ENCODE results near the gene BASP1. TPM values are rescaled to one million over a fixed set of nuclear protein-coding genes. Genes with fewer than 3 reads are reported as not detected.

The BASP1 gene
- total RNA-seq, 4 donors from 2014 or later = 21.5 to 64.8 (median 26.7) TPM

DNA sequence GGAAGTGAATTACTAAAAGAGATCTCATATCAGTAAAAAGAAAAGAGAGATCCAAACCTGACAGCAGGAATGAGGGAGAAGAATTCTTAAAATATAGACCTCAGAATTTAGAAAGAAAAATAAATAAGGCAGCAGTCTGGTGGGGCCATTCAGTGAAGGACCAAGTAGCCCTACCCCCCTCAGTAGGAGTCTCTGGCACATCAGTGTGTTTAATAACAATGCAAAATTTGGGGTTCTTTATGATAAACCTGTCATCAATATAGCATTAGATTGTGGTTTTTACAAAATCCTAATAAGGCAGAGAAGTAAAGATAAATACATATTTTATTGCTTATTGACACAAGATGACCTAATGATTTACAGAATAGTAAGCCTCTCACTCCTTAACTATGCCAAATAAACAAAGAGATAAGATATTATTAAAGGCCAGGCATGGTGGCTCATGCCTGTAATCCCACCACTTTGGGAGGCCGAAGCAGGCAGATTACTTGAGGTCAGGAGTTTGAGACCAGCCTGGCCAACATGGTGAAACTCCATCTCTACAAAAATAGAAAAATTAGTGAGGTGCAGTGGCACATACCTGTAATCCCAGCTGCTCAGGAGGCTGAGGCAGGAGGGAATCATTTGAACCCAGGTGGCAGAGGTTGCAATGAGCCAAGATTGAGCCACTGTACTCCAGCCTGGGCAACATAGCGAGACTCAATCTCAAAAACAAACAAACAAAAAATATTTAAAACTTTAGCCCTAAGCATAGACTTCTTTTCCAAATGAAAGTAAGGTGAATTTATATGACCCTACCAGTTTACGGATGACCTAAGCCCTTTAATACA, 108.6 kb downstream of the BASP1 start:
- Histone ChIP-seq H3K27ac (peak overlapping the region in 1 of 2 donors; percentile 37), H3K27me3 (no peaks in the 10 kb centered on the region), H3K4me3 (no peak overlapping the region), H3K9me3 (no peaks in the 10 kb centered on the region), H3K36me3 (no peaks in the 10 kb centered on the region), H3K4me1 (no peaks in the 10 kb centered on the region)
- no peak for DNase-seq
- intact Hi-C loops (cut with DNase I; ENCODE audit: low total_unique reads) = no loop called here
- TF ChIP-seq, protein P1, sequence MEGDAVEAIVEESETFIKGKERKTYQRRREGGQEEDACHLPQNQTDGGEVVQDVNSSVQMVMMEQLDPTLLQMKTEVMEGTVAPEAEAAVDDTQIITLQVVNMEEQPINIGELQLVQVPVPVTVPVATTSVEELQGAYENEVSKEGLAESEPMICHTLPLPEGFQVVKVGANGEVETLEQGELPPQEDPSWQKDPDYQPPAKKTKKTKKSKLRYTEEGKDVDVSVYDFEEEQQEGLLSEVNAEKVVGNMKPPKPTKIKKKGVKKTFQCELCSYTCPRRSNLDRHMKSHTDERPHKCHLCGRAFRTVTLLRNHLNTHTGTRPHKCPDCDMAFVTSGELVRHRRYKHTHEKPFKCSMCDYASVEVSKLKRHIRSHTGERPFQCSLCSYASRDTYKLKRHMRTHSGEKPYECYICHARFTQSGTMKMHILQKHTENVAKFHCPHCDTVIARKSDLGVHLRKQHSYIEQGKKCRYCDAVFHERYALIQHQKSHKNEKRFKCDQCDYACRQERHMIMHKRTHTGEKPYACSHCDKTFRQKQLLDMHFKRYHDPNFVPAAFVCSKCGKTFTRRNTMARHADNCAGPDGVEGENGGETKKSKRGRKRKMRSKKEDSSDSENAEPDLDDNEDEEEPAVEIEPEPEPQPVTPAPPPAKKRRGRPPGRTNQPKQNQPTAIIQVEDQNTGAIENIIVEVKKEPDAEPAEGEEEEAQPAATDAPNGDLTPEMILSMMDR (IDR thresholded peaks at IDR 0.05) = no peak
- no peak for TF ChIP-seq POLR2A (IDR thresholded peaks at IDR 0.05)

Small RNAs within 50 kb of the gene (small RNA-seq; reads per million reads assigned to genes)
- not detected for gene RNU6-1003P
